Middle frontal gyrus (tissue), 1 donor: ENCODE results near the gene PSME1.
A peak's percentile ranks its signal among the peaks of the same experiment; 100 is the strongest.

ENCODE experiments used
- DNase-seq: peaks from one replicate; pipeline ENCODE4 v3.0.0-alpha.2; 2015; ENCODE audit warnings: low spot score; ENCODE audit errors: extremely low spot score

PSME1 gene

GRCh38 chr14:24129410-24129998 lies 6.5 kb upstream of the PSME1 start:
- no peak for DNase-seq

- no peak for DNase-seq
Observed at GRCh38 chr14:24130380-24130716, 5.6 kb upstream of the PSME1 start, which contains the start of gene FITM1. TSS of gene FITM1 (plus strand) at chr14:24130659. CDS start at chr14:24131564, 905 bp downstream.

GRCh38 chr14:24130717-24131548 lies 5.1 kb upstream of the PSME1 start:
- no peak for DNase-seq

- DNase-seq = no peak
Observed at GRCh38 chr14:24131549-24131966, 4.4 kb upstream of the PSME1 start.

GRCh38 chr14:24132061-24132685 lies 3.8 kb upstream of the PSME1 start:
- no peak for DNase-seq

- DNase-seq = no peak
Observed at GRCh38 chr14:24132976-24133375, 3.0 kb upstream of the PSME1 start.

GRCh38 chr14:24133735-24134134 lies 2.3 kb upstream of the PSME1 start:
- DNase-seq = no peak

- no peak for DNase-seq
Observed at GRCh38 chr14:24135584-24135833, 485 bp upstream of the PSME1 start.

GRCh38 chr14:24136684-24137528 lies 912 bp downstream of the PSME1 start:
- no peak for DNase-seq

GRCh38 chr14:24137529-24138395 lies 1.8 kb downstream of the PSME1 start:
- no peak for DNase-seq

GRCh38 chr14:24138396-24139271 lies 2.6 kb downstream of the PSME1 start:
- no peak for DNase-seq

- no peak for DNase-seq
Observed at GRCh38 chr14:24139272-24139934, 3.4 kb downstream of the PSME1 start.

GRCh38 chr14:24141097-24141880 lies 5.3 kb downstream of the PSME1 start, which contains the start of gene EMC9:
TSS of gene EMC9 (minus strand) at chr14:24141591. CDS start at chr14:24141304, 287 bp downstream.
- peak; percentile 100 for DNase-seq

- DNase-seq = no peak
Observed at GRCh38 chr14:24143511-24143910, 7.5 kb downstream of the PSME1 start.

GRCh38 chr14:24144451-24144850 lies 8.5 kb downstream of the PSME1 start:
- no peak for DNase-seq

- no peak for DNase-seq
Observed at GRCh38 chr14:24145219-24145618, 9.2 kb downstream of the PSME1 start.

- DNase-seq = no peak
Observed at GRCh38 chr14:24145690-24146452, 9.9 kb downstream of the PSME1 start.
